Forelimb muscle (tissue), 1 donor: ENCODE data around the gene NRK. TPM values are rescaled to one million over a fixed set of nuclear protein-coding genes. Genes with fewer than 3 reads are reported as not detected.
"Not testable (repeated sequence)": the region's sequence is repeated elsewhere in the genome, so short reads cannot be mapped to it uniquely, and the experiment has no call there.

Experiments
- DNase-seq: peaks from one replicate; pipeline ENCODE4 v3.0.0-alpha.2; 2013; ENCODE audit warnings: low read depth
- polyA plus RNA-seq: library from polyadenylated mRNA; unstranded; fragments of 120-200 nt; gene quantifications from one replicate; pipeline ENCODE4 v1.2.1, GENCODE V29; 2013; ENCODE audit not compliant: insufficient read length

The NRK gene
- polyA plus RNA-seq, 1 donor: 189 TPM

DNA sequence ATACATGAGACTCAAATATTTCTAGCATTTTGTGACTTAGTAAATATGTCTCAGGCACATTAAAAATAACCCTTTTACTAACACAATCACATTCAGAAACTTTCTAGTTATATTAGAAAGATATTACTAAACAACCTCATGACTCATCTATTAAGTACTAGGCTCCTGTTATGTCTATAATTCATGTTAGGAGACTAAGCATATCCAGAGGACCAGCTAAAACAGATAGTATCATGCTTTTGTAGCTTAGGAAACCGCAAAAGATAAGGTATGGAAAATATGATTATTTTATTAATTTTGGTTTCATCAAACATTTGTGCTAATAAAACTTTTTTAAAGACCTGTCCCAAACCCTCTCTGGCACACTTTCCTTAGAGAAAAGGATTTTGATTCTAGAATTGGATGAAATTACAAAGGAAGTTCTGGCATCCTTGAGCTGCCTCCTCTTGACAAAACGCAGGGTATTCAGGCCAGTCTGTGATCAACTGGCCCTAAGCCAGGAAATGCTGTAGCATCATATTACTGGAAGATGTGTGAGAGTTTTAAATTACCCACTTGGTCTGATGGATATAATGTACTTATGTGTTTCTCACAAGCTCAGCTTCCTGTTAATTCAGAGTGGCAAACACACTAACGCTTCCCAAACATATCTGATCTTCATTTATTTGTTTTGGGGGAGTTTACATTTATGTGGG, 60.4 kb downstream of the NRK start:
- no peak for DNase-seq

DNA sequence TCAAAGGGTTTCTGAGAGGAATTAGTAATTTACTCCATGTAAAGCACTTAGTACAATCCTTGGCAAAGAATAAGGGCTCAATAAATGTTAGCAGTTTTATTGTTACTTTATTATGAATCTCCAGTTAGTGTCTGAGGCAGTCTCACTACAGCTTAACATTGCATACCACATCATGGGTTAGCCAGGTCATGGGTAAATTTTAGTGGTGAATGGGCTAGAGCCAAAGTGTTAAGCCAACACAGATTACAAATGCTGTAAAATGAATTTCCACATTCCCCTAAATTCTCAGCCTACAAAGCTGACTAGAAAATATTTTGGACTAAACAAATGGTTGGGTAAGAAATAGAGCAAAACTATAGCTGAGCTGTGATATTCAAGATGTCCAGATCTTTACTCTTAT, 72.4 kb downstream of the NRK start:
- DNase-seq: no peak

DNA sequence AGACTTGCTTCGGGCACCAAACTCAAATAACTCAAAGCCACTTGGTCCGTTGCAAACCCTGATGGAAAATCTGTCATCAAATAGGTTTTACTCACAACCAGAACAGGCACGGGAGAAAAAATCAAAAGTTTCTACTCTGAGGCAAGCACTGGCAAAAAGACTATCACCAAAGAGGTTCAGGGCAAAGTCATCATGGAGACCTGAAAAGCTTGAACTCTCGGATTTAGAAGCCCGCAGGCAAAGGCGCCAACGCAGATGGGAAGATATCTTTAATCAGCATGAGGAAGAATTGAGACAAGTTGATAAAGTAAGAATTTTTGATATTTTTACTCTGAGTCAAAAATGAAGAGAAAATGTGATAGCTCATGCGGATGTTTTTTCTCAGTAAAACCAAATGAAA, 87.2 kb downstream of the NRK start:
- no peak for DNase-seq

DNA sequence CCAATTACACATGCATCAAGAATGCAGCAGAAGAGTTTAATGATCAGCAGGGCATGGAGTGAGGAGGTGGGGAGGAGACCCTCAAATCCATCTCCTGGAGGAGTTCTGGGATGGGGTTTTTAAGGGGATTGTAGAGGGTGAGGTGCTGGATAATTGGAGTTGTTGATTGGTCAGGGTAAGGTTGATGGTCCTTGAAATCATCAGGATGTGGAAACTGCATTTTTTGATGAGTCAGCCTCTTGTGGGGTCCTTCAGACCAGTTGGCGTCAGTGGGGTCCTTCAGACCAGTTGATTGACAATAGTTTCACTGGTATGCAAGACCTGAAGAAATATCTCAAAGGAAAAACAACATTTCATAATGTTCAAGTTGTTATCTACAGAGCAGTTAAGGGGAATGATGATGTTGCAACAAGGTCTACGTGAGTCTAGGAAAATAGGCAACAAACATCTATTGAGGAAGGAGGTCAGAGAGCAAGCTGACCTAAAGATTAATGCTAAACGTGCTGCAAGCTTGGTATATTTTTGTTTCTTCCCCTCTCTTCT, 88.3 kb downstream of the NRK start:
- no peak for DNase-seq

DNA sequence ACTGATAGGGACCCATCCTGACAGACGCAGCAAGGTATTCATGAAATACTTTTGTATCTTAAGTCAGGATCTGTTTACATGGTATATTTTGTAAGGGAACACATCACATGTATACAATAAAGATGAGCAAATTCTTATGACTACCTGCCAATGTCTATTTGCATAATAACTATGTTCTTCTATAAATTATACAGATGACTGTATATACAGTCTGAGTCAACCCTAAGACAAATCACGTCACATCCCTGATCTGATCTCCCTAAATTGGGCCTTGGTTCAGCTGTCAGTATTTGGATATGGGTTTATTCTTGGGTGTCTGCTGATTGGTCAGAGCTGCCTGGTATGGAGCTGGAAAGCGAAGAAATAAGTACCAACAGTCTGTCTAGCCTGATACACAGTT, 122.9 kb downstream of the NRK start:
- DNase-seq: no peak

DNA sequence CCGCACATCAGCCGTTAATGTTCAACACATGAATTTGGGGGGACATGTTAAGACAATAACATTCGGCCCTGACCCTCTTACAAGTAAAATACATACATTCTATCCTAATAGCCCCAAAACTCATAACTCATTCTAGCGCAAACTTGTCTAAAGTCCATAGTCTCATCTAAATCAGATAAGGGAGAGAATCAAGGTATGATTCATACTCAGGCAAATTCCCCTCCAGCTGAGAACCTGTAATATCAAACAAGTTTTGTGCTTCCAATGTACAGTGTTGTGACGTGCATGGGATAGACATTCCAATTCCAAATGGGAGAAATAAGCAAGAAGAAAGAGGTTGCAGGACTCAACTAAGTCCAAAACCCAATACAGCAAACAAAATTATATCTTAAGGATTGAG, 147.1 kb downstream of the NRK start:
- no peak for DNase-seq

DNA sequence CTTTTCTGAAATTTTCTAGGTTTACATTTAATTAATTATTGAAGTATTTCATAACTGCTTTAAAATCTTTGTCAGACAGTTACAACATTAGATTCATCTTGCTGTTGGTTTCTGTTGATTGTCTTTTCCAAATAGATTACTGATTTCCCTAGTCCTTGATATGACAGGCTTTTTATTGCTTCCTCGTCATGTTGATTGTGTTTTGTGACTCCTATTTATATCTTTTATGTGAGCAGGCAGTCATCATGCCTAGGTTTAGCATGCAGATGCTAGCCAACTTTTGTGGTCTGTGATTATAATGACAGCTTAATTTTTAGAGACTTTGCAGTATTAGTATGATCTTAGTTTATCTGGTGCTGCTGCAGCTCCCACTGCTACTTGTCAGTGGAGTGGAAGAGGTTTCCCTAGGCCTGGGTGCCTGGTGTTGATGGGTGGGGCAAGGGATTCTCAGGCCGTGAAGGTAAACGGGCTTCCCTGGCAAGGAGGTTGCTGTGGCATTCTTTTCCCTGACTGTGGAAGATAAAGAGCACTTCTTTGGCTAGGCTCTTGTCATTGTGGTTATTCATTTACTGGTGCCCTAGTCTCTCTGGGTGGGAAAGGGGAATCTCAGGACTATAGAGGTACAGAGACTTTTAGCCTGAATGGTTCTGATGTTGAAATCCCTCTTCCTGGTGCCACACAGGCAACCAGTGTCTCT, 150.5 kb downstream of the NRK start:
- no peak for DNase-seq

DNA sequence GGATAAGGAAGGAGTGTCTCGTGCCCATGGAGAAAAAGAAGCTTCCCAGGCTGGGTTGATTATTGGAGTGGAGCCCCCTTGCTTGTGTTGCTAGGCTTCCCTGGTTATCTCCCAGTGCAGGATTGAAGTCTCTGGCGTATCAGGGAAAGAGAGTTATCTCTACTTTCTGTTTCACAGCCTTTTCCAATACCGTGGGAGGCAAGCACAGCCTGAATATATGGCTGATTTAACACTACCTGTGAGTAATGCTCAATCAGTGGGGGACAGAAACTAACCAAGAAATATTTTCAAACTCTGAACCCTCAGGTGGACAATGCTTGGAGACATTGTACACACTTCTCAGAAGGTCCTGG, 151.0 kb downstream of the NRK start:
- DNase-seq: no peak

DNA sequence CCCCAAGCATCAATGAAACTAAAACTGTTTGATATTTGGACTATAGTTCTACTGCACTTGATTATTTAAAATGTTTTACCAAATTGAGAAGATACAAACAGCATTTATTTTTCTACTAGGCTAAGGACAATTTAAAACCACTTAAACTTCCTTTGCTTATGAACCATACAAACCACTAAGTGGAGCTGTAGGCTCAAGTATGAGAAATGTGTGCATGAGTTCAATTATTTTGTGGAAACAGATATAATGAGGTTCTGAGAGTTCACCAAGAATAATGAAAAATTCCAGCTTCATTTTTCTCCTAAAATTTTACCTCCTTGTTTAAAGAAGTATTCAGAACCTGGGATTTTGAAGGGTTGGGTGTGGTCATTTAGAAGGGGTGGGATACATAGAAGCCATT, 153.0 kb downstream of the NRK start:
- peak; percentile 2 for DNase-seq

DNA sequence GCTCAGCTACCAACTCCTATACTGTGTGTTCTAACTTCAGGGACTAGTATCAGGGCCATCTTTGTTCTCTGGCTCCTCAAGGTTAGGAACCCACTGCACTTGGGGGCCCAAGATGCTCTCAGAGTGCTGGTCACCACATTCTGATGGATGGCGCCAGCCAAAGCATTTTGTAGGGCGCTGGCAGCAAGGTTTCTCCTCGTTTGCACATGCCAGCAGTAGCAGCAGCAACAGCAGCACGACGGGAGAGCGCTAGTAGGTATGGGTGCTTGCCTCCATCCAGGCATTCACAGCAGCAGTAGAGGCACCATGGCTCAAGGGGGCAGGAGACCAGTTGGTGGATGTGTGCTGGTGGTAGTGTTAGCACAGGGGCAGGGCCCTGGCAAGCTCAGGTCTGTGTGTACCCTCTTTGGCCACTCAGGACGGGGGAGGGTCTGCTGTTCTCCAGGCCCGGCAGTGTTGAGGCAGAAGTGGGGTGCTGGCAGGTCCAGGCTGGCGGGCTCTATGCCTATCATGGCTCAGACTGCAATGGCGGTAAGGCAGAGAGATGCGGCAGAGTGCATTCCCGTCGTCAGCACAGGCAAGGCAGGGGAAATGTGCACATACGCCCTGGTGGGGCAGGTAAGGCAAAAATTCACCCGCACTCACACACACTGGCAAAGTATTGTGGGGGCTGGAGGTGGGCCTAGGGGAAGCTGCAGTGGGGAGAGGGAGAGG, 159.6 kb downstream of the NRK start:
- DNase-seq: no peak

DNA sequence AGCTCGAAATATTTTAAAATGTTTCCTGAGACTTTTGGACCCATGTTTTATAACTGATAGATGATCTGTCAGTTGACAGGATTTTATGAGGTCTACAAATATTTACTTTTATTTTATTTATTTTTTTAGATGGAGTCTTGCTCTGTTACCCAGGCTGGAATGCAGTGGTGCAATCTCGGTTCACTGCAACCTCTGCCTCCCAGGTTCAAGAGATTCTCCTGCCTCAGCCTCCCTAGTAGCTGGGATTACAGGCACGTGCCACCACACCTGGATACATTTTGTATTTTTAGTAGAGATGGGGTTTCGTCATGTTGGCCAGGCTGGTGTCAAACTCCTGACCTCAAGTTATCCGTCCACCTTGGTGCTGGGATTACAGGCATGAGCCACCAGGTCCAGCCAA, 166.1 kb downstream of the NRK start:
- not testable (repeated sequence) for DNase-seq

DNA sequence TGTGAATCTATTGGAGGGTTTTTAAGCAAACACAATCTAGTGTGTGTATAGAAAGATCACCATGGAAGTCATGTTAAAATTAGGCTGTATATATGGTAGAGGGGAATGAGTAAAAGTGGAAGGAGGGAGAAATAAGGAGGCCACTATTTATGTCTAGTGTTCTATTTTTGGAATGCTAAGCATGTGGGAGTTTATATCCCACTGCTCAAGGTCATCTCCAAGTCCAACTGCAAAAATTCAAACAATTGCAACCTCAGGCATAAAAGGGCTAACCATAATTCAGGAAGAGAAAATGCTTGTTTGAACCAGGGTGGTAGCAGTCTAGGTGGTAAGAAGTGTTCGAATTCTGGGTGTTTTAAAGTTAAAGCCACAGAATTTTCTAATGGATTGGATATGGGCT, 177.0 kb downstream of the NRK start:
- no peak for DNase-seq

DNA sequence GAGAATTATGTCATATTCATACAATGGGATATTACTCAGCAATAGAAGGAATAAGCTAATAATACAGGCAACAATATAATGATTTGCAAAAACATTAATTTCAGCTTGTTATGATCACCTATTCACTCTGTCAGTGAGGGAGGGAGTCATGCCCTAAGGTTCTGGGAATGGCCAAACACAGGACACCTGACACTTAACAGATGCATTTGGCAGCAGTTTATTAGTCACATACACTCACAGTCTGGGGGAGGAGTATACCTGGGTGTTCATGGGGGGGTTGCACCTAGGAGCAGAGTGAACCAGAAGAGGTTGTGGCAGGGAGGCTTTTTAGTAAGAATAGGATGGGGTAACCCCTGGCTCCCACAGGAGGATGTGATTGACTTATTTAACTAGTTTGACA, 177.9 kb downstream of the NRK start:
- no peak for DNase-seq

DNA sequence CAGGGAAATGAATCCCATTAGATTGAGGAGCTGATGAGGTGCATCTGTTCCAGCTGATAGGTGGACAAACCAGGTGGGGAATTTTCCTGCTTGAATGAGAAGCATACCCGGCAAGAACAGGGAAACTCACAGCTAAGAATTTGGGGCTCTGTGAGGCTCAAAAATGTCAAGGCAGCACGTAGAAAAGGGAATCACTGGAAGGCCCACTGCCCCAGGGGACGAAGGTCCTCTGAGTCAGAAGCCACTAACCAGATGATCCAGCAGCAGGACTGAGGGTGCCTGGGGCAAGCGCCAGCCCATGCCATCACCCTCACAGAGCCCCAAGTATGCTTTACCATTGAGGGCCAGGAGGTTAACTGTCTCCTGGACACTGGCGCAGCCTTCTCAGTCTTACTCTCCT, 178.3 kb downstream of the NRK start:
- DNase-seq: not testable (repeated sequence)

DNA sequence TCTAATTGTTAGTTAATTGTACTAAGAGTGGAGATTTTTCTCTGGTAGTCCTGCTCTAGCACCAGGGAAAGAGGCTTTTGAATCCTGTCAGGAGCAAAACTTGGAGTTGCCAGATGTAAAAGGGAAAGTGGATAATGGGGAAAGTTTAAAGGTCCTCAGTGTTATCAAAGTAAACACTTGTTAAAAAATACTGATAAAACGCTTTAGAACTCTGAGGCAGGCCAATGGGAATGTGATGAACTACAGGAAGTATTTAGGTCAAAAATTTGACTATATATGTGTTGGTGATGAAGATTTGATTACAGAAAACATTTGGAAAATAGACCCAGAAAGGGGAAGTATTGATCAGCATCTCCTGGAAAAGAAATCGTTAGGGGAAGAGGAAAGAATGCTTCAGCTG, 183.3 kb downstream of the NRK start:
- no peak for DNase-seq

DNA sequence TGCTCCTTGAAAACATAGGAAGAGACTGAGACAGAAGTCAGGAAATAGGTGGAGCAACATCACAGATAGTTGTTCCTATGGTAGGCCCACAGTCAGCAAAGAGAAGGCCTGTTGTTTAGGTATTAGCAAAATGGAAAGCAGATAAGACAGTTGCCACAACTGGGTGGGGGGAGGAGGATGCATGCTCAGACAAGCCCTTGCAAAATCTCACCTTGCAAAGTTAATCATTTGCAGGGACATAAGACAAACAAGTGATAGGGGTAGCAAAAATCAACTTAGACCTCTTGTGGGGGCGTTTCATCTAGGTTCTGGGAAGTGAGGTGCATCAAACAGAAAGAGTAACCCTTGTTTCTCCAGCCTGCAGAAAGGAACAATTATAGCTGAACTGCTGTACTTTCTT, 185.5 kb downstream of the NRK start:
- DNase-seq: no peak

Other genes with a start within 250 kb of the NRK start
- gene SERPINA7, start 216.2 kb downstream of the NRK start, polyA plus RNA-seq: not detected